SIG-M5 treated with dmso at 0.1 percent for 504 hours (cell line): ENCODE measurements around the gene DPY19L1.
"Not testable (repeated sequence)": the region's sequence is repeated elsewhere in the genome, so short reads cannot be mapped to it uniquely, and the experiment has no call there.

ENCODE experiments used
- DNase-seq: peaks from one replicate; lab custom pipeline; 2025; ENCODE audit not compliant: unreplicated experiment; lab: John Stamatoyannopoulos, UW

Gene DPY19L1

DNA sequence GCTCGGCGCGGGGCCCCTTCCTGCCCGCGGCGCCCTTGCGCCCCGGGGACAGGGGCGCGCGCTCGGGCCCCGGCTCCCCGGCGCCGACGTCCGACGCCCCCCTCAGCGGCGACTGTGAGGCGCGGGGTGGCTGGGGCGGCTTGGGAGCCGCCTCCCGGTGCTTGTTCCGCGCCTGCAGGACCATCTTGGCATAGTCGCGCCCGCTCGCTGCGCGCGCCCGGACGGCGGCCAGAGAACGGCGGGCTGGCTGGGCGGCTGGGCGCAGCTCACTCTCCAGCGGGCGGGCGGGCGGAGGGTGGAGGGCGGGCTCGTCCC lies at the start of gene DPY19L1:
Gene DPY19L1, minus strand, starts transcription at position 275 of the 315 bp plus-strand sequence. Its CDS starts 91 bp downstream, at position 184.
- DNase-seq = no peak

GRCh38 chr7:35079517-35079916 lies 42.2 kb upstream of the DPY19L1 start:
- not testable (repeated sequence) for DNase-seq

DNA sequence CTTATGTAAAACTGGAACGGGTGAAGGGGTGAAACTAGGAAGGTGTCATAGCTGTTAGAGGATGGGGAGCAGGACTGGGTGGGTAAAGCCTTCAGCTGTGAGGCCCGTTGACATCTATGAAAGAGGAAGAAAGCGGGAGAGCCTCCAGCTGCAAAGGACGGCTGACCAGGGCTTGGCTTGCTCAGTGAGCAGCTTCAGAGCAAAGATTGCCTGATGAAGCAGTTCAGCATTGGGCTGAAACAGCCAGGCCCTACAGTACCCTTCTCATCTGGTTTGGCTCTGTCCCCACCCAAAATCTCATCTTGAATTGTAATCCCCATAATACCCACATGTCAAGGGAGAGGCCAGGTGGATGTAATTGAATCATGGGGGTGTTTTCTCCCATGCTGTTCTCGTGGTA lies 36.7 kb upstream of the DPY19L1 start:
- DNase-seq = not testable (repeated sequence)

DNA sequence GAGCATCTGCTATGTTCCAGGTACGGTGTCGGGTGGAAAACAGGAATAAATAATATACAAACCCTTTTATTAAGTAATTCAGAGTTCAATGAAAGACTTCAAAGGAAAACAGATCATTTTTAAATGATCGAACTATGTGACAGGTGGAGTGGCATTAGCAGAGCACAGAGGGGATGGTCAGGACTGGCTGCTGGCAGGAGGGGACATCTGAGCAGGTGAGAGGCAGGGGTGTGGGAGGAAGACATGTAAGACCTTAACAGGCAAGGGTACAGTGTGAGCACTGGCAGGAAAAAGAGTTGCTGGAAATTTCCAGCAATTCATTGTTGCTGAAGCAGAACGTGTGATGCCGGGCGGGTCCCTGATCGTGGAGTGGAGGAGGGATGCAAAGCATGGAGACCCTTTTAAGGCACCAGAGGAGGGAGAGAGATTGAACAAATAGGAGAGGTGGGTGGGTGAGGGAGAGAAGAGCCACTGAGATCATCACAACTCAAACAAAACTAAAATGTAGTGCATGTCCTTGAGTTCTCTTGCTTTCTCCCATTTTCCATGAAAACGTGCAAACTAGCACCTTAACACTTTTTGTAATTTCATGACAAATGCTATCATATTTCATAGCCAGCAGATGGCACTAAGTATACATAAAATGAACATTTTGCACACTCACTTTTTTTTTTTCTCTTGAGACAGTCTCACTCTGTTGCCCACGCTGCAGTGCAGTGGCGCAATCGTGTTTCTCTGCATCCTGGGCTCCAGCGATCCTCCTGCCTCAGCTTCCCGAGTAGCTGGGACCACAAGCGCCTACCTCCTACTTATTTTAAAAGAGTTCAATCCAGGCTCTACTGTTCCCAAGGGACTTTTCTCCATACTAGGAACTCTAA lies 35.9 kb upstream of the DPY19L1 start:
- peak; percentile 69 for DNase-seq

DNA sequence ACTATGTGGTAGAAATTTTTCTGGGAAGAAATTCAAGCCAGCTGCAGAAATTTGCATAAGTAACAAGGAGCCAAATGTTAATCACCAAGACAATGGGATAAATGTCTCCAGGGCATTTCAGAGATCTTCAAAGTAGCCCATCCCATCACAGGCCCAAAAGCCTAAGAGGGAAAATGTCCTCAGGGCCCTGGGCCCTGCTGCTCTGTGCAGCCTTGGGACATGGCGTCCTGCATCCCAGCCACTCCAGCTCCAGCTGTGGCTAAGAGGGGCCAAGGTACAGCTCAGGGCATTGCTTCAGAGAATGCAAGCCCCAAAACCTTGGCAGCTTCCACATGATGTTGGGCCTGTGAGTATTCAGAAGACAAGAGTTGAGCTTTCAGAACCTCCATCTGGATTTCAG lies 31.8 kb upstream of the DPY19L1 start:
- DNase-seq = not testable (repeated sequence)

DNA sequence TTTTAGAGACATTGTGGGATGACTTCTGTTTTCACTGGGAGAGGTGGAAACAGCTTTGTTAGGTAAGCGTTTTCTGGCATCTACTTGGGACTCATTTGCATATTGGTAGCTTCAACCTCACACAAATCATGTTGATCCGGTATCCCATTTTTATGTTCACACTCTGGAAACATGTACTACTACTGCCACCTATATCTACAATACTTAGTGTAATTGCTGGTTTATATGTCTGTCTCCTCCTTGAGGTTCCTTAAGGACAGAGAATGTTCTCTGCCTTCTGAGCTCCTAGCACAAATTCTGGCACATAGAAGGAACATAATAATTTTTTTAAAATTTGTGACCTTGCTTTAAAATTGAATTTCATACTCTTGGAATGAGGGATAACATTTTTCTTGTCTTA lies 28.1 kb upstream of the DPY19L1 start:
- not testable (repeated sequence) for DNase-seq

GRCh38 chr7:35058571-35058970 lies 21.3 kb upstream of the DPY19L1 start:
- DNase-seq = not testable (repeated sequence)

- DNase-seq = not testable (repeated sequence)
Measured at GRCh38 chr7:35057505-35058451, 20.5 kb upstream of the DPY19L1 start.

DNA sequence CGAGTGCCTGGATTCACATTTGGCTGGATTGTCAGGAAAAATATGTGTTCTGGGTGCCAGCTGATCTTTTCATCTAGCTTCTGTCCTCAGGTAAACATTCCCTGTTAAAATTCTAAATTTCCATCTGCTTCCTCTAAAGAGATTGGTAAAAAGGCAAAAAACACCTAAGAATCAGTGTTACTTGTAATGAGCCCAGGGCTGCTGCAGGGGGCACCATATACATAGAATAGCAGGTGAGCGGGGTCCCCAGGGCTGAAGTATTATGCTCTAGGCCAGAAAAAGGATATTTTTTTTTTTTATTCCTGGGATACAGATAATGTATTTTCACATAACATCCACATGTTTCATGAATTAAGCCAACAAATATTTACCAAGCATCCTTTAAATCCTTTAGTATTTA lies 18.4 kb upstream of the DPY19L1 start:
- not testable (repeated sequence) for DNase-seq

DNA sequence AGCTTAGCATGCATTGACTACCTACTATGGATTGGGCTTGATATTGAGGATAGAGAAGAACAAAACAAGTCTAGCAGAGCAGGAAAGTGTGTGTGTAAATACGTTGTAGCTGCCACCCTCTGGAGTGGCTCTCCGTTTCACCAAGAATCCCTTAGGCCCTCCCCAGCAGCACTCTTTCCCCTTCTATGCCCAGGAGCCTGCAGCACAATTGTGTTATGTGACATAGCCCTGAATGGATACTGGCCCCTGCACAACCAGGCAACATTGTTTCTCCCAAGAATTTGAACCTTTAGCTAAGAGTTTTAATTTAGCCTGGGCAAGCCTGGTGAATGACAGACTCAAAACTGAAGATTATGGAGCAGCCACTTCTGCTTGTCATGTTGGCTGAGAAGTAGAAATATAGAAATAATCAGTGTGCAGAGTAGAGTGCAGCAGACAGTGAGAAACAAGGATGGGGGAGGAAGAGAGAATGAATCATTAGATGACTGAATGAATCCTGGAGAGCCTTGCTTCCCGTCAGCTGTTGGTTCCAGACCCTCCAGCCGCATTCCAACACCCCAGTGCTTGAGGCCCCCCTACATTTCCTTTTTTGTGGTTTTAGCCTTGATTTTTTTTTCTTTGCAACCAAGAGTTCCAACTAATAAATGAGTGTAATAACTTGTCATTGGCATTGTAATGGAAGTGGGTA lies 16.3 kb upstream of the DPY19L1 start:
- DNase-seq = not testable (repeated sequence)

DNA sequence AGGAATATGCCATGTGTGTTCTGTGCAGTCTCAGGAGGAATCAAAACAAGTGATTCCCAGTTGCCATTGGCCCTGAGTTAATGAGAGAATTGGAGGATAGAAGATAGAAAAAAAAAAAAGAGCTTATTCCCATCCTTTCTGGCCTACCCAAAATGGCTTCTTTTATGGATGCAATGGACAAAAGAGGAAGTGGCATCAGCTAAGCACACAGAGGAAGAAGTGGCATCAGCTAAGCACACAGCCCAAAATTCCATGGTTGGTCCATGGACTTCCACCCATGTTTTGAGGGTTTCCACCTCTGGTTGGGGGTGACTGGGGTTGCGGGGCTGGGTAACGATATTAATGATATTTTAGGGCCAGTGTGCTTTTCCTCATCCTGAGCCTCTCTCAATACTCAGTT lies 11.1 kb upstream of the DPY19L1 start:
- not testable (repeated sequence) for DNase-seq

GRCh38 chr7:35047912-35048305 lies 10.6 kb upstream of the DPY19L1 start:
- not testable (repeated sequence) for DNase-seq

DNA sequence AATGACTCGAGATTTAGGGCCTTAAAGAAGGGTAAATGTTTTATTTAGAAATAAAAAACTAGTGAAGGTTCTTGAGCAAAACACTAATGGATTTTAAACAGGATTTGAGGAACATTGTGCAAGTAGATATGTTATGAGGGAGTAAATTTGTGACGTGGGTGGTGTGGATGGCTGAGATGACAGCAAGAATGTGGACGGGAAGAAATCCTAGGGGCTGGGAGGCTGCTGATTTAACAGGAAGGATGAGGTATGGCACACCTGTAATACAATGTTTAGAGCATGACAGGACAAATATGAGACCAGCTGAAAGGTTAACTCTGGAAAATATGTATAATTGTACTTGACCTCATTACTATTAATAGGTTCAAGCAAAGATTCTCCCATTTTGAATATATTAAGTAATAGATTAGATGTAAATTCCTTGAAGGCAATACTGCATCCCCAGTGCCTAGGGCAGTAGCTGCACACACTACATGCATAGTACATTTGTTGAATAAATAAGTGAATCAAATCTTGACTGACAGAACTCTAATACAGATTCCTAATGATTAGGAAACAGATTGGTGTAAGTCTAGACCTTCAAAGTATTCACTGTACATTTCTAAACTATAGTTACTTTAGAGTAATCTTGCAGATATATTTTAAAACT lies 10.1 kb upstream of the DPY19L1 start:
- DNase-seq = not testable (repeated sequence)

DNA sequence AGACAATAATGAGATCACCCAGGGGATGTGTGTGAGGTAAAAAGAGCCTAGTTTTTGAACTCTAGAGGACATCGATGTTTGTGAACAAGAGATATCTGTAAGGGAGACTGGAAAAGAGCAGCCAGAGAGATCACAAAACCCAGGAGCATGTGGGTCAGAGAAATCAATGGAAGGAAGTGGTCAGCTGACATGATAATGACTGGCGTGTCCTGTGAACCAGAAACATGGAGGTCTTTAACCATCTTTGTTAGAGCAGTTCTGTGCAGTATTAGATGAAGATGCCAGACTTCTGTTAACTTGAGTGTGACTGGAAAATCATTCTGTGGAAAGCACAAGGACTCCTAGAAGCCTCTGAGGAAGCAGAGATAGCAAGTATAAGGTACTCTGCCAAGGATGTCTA lies 6.0 kb upstream of the DPY19L1 start:
- DNase-seq = not testable (repeated sequence)

GRCh38 chr7:35040906-35041305 lies 3.6 kb upstream of the DPY19L1 start:
- no peak for DNase-seq

DNA sequence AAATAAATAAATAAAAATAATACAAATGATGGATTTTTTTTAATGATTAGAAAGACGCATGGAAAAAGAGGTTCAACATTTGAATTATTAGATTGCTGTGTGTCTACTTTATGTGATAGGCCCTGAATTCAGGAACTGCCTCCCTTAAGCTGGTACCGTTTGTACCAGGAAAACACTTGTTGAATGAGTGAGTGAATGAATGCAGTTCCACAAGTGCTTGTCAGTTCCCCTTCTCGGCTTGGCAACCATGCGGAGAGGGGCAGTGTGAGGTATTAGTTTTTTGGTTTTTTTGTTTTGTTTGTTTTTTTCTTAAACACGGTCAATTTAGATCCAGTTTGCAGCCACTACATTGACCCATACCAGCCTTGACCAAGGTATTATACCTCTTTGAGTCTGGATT lies 2.1 kb upstream of the DPY19L1 start:
- no peak for DNase-seq

DNA sequence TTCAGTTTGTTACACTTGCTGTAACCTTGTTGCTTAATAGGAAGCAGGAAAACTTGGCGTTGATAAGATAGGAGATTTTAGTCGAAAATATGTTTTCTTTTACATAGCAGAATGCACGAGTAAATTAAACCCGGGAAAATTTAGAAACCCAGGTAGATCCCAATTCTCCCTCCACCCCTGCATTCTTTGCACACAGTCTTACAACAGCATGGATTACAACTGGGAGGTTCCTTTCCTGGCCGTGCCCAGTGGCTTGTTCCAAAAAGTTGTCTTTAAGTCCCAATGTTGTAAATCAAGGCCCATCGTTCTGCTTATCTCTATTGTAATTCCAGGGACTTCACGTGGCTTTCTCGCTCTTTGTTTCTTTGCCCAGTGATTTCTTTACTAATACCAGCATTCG lies 1.1 kb upstream of the DPY19L1 start:
- no peak for DNase-seq

DNA sequence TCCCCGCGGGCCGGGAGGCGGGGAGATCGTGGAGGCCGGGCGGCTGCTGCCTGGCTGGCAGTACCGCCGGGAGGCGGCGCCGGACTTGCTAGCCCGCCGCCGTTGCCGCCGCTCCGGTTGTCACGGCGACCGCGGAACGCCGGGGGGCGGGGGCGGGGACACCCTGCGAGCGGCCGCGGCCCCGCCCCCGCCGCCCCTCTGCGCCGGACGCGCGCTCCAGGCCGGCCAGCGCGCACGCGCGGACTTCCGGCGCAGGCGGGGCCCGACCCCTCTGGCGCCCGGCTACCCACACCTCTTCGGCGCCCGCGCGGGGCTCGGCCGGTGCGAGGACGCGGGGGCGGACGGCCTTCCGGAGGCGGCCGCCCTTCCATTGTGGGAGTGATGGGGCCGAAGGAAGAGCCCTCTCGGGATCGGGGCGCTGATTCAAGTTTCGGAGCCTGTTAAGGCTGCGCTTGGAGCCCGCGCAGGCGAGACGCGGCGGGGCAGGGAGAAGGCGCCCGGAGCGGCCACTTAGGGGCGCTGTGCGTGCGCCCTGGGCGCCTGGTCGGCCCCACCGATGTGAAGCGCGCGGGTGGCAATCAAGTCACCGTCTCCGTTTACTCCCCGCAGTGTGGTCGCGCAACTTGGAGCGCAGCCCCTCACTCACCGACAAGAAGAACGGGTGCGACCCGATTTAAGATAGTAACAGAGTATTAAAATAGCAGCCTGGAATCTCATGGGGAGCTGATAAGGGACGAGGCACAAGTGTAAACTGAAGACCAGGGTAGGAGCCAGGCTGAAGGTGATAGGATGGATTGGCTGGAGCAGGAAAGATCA lies 449 bp upstream of the DPY19L1 start:
- peak; percentile 87 for DNase-seq

GRCh38 chr7:35036361-35037171 lies 719 bp downstream of the DPY19L1 start:
- peak; percentile 42 for DNase-seq
